ENCODE measurements around the gene CD151. TPM values are rescaled to one million over a fixed set of nuclear protein-coding genes. Genes with fewer than 3 reads are reported as not detected.
A peak's percentile ranks its signal among the peaks of the same experiment; 100 is the strongest.

The CD151 gene
- total RNA-seq, 2 donors from 2014 or later: 371 to 396 TPM

- Histone ChIP-seq H3K9ac (ENCODE audit: low read depth in 2 of 2, low read length in 2 of 2) (peak overlapping the region; percentile 83 to 93), H3K9me3 (no peaks in the 10 kb centered on the region), H3K36me3 (peaks cover 7% of the 10 kb centered on the region), H3K4me1 (peaks cover 38% of the 10 kb centered on the region), H3K27ac (peak overlapping the region; percentile 98), H3K27me3 (no peaks in the 10 kb centered on the region), H3K4me3 (peak overlapping the region; percentile 70)
- intact Hi-C loops (cut with DNase I): no loop called here
- peak; percentile 96 for DNase-seq
- TF ChIP-seq CTCF (IDR thresholded peaks at IDR 0.05): no peak
Measured at GRCh38 chr11:819943-820649, 12.7 kb upstream of the CD151 start.

GRCh38 chr11:820655-821511, 11.9 kb upstream of the CD151 start:
- Histone ChIP-seq H3K9ac (ENCODE audit: low read depth in 2 of 2, low read length in 2 of 2) (peak overlapping the region; percentile 83 to 93), H3K27ac (peak overlapping the region; percentile 98), H3K4me3 (peak overlapping the region; percentile 70), H3K36me3 (peaks cover 7% of the 10 kb centered on the region), H3K4me1 (peaks cover 42% of the 10 kb centered on the region), H3K27me3 (no peaks in the 10 kb centered on the region), H3K9me3 (no peaks in the 10 kb centered on the region)
- TF ChIP-seq CTCF (IDR thresholded peaks at IDR 0.05): no peak
- intact Hi-C loops (cut with DNase I): no loop called here
- DNase-seq: peak; percentile 80

- H3K36me3 ChIP-seq: peaks cover 7% of the 10 kb centered on the region
- intact Hi-C loops (cut with DNase I): no loop called here
- TF ChIP-seq CTCF (IDR thresholded peaks at IDR 0.05): no peak
- peak overlapping the region; percentile 70 for H3K4me3 ChIP-seq
- DNase-seq: no peak
- H3K27me3 ChIP-seq: no peaks in the 10 kb centered on the region
- peak overlapping the region; percentile 98 for H3K27ac ChIP-seq
- peaks cover 43% of the 10 kb centered on the region for H3K4me1 ChIP-seq
- no peaks in the 10 kb centered on the region for H3K9me3 ChIP-seq
- H3K9ac ChIP-seq (ENCODE audit: low read depth in 2 of 2, low read length in 2 of 2): peak overlapping the region; percentile 49 to 93
Measured at GRCh38 chr11:821512-822371, 11.0 kb upstream of the CD151 start.

- Histone ChIP-seq H3K36me3 (peaks cover 7% of the 10 kb centered on the region), H3K4me3 (no peak overlapping the region), H3K27ac (no peak overlapping the region), H3K9me3 (no peaks in the 10 kb centered on the region), H3K9ac (ENCODE audit: low read depth in 2 of 2, low read length in 2 of 2) (peak overlapping the region in 1 of 2 donors; percentile 13), H3K4me1 (peaks cover 45% of the 10 kb centered on the region), H3K27me3 (peaks cover 6% of the 10 kb centered on the region)
- no peak for TF ChIP-seq CTCF (IDR thresholded peaks at IDR 0.05)
- intact Hi-C loops (cut with DNase I): no loop called here
- DNase-seq: no peak
Measured at GRCh38 chr11:823441-824291, 9.1 kb upstream of the CD151 start.
